Activated CD8-positive, alpha-beta memory T cell treated with anti-CD3 and anti-CD28 coated beads, Interleukin-2, amount 50 U/mL, for 1 hour (primary cell): ENCODE results near the gene DCTN1.

Experiments used
- DNase-seq: peaks from one replicate; pipeline ENCODE4 v3.0.0-alpha.2; 2020; ENCODE audit errors: extremely low read depth

The DCTN1 gene

DNA sequence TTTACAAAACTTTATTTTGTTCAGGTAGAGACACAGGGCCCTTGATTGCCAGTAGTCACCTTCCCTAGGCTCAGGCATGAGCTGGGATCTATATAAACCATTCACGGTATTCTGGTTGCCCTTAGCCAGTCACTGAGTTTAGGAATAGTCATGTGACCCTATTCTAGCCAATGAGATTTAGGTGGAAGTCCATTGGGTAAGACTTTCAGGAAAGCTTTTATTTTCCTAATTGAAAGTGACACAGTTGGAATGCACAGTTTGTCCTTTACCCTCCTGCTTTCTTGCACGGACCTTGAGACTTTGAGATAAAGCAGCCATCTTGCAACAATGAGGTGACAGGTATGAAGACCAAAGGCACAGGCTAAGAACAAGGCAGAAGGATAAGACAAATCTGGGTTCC, 58.4 kb downstream of the DCTN1 start:
- no peak for DNase-seq

GRCh38 chr2:74317701-74318100, 62.4 kb downstream of the DCTN1 start:
- no peak for DNase-seq

GRCh38 chr2:74316627-74317295, 63.4 kb downstream of the DCTN1 start:
- DNase-seq = no peak

DNA sequence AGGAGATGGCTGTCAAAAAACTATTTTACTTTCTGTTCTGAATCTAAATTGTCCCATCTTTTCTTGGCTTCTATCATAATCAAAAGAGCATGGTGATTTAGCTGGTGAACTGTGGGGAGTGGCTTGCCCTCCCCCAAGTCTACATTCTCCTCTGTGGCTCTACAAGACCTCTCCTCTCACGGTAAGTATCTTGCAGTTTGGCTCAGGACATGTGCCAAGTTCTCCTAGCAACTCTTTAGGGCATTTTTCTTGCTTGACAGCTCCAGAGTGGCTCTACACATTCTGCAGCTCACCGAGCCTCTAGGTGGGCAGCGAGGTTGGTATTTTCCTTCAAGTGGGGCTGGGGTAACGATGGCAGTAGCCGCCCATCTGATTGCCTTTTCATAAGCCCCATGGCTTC, 66.0 kb downstream of the DCTN1 start:
- DNase-seq = no peak

GRCh38 chr2:74313497-74313896, 66.6 kb downstream of the DCTN1 start:
- no peak for DNase-seq

DNA sequence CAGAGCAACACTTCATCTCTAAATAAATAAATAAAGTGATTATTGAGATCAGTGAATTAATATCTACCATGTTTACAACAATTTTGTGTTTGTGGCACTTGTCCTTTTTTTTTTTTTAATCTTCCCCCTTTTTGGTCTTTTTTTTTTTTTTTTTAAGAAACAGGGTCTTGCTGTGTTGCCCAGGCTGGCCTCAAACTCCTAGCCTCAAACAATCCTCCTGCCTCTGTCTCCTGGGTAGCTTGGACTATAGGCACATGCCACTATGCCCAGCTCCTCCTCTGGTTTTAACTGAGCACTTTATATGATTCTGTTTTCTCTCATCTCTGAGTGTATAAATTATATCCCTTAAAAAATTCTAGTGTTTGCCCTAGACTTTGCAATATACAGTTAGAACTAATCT, 67.2 kb downstream of the DCTN1 start:
- no peak for DNase-seq
